Measurements from ENCODE around the gene CPLX3. TPM values are rescaled to one million over a fixed set of nuclear protein-coding genes. Genes with fewer than 3 reads are reported as not detected.

CPLX3 gene
- total and polyA plus RNA-seq, 10 of the 15 experiments (the other 5 are each of a cell fraction or from before 2014, with no cell fraction given): 0.02 to 0.04 TPM; not detected in 8

DNA sequence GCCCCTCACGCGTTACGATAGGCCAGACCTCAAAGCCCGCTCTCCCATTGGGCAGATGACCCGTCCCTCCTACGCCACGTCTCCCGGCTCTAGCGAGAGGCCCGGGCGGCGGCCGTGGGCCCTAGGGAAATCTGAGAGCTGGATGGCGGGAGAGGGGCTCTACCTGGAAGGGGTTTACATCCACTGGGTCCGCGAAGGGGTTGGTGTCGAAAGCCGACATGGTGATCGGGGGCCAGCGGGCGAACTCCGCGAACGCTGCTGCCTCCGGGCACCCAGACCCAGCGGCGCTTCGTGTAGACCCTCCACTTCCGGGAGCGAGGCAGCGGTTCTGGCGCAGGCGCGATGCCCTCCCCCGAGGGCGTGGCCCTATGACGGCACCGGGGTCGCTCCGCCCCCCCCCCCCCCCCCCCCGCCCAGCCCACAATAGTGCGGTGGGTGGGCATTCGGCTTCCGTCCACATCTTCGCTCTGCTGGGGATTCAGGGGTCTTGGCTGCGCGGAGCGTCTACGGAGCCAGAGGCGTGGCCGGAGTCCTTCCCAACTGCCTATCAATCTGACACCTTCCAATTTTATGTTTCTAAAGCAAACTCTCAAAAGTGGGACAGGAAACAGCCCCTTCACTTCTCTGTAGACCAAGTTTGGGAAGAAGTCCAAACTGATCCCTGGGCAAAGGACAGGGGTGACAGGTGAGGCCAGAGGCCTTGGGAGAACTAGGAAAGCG lies 46.8 kb downstream of the CPLX3 start, which contains the start of gene SCAMP2 (continued):
- TF ChIP-seq, protein P1, sequence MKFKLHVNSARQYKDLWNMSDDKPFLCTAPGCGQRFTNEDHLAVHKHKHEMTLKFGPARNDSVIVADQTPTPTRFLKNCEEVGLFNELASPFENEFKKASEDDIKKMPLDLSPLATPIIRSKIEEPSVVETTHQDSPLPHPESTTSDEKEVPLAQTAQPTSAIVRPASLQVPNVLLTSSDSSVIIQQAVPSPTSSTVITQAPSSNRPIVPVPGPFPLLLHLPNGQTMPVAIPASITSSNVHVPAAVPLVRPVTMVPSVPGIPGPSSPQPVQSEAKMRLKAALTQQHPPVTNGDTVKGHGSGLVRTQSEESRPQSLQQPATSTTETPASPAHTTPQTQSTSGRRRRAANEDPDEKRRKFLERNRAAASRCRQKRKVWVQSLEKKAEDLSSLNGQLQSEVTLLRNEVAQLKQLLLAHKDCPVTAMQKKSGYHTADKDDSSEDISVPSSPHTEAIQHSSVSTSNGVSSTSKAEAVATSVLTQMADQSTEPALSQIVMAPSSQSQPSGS (IDR thresholded peaks at IDR 0.05; ENCODE audit: low read length): no peak
- TF ChIP-seq ZNF622 (IDR thresholded peaks at IDR 0.05) (no peak), TCF12 (IDR thresholded peaks at IDR 0.05; ENCODE audit: low read depth, low read length) (no peak)

DNA sequence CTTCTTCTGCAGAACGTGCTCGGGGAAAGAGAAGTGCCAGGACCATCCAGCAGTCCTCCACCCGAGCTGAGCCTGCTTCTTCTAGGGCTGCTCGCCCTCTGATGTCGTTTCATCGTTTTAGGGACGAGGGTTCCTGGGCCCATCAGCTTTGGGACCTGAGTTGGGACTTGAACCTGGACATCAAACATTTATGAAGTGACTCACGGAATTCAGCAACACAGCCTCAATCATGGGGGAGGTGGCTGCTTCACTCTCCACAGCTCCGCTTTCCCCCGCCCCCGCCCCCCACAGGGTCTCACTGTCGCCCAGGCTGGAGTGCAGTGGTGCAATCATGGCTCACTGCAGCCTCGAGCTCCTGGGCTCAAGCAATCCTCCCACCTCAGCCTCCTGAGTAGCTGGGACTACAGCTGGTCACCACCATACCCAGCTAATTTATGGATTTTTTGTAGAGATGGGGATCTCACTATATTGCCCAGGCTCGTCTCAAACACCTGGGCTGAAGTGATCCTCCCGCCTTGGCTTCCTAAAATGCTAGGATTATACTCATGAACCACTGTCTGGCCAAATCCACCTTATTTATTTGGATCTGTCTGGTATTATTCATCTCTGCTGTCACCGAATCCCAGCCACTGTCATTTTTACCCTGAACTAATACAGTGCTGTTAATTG lies 47.5 kb downstream of the CPLX3 start:
- TSS peak; percentile 74 for BruUV-seq (replicated peaks)
- peak overlapping the region; percentile 100 for H3K4me2 ChIP-seq (ENCODE audit: control insufficient read depth, insufficient read depth)
- no peak for FAIRE-seq
- ChIA-PET SMC1A (ENCODE audit: uncharacterized antibody, unreplicated experiment) (interaction anchor here (0.7 to 2.7 kb wide), 6 partner anchors 9 to 367 kb away, joined by 3 to 15 read pairs (median 3); partner anchors contain the start of gene FAM219B), RAD21 (ENCODE audit: unreplicated experiment) (interaction anchor here (0.6 to 2.5 kb wide), 5 partner anchors 10 to 149 kb away, joined by 3 to 13 read pairs (median 3); partner anchors contain the start of genes CSK and PPCDC), CTCF (interaction anchor here (0.9 to 11.2 kb wide), 3 partner anchors 10 to 87 kb away, joined by 3 to 129 read pairs (median 11); no protein-coding TSS in a partner anchor), POLR2A (interaction anchor here (0.5 to 2.4 kb wide), 10 partner anchors 10 to 257 kb away, joined by 3 to 7 read pairs (median 5); partner anchors contain the start of gene FAM219B)
- DNase-seq (ENCODE audit: low read depth, low spot score): no peak
- H3K4me1 ChIP-seq (ENCODE audit: control insufficient read depth, insufficient read depth, low read length): peaks cover 23% of the 10 kb centered on the region
- no peaks in the 10 kb centered on the region for H3K36me3 ChIP-seq (ENCODE audit: control insufficient read depth in 2 of 2, insufficient read depth in 2 of 2, low read length in 1 of 2)
- H4K20me1 ChIP-seq (ENCODE audit: control insufficient read depth, insufficient read depth): no peaks in the 10 kb centered on the region
- H3K9ac ChIP-seq (ENCODE audit: control insufficient read depth, insufficient read depth, low read length): peak overlapping the region; percentile 68; the same call in 1 of the 2 replicates
- peak overlapping the region; percentile 94 for H3K27ac ChIP-seq (ENCODE audit: control insufficient read depth, insufficient read depth)
- 9% methylated on average over 16 of the region's 16 CpGs for whole genome bisulfite sequencing (ENCODE audit: insufficient coverage, insufficient replicate concordance, low lambda C conversion rate, missing lambda C conversion rate)
- ATAC-seq: no peak
- H3K4me3 ChIP-seq: peak overlapping the region; percentile 93
- H3K9me3 ChIP-seq (replicated peaks; ENCODE audit: control insufficient read depth, insufficient read depth, low read length): no peaks in the 10 kb centered on the region
- in situ Hi-C loops (cut with MboI) (no loop called here), intact Hi-C loops (cut with micrococcal nuclease; ENCODE audit: unreplicated experiment) (no loop called here)
- TF ChIP-seq BACH1 (IDR thresholded peaks at IDR 0.05; ENCODE audit: borderline replicate concordance) (no peak), CHD2 (IDR thresholded peaks at IDR 0.05; ENCODE audit: borderline replicate concordance, low read depth, low read length) (no peak), SMAD1 (IDR thresholded peaks at IDR 0.05; ENCODE audit: low read depth, partially characterized antibody) (no peak), EED (IDR thresholded peaks at IDR 0.05; ENCODE audit: low read depth) (no peak), MEF2B (IDR thresholded peaks at IDR 0.05; ENCODE audit: partially characterized antibody, poor library complexity, severe bottlenecking) (no peak)
- H3K27me3 ChIP-seq (replicated peaks in 1 of 2; ENCODE audit: control insufficient read depth in 2 of 2, insufficient read depth in 2 of 2, low read length in 1 of 2): no peaks in the 10 kb centered on the region
- H2AFZ ChIP-seq (ENCODE audit: control insufficient read depth, low read depth, low read length): peak overlapping the region; percentile 91
- peaks cover 38% of the 10 kb centered on the region for H3K79me2 ChIP-seq (ENCODE audit: control insufficient read depth, insufficient read depth, low read length)

All from GM12878 (cell line).